22Rv1 (cell line): ENCODE data around the gene LITAF.

Experiments used
- ZFX ChIP-seq: fragments of 450-650 bp; IDR thresholded peaks from 2 replicates; pipeline ENCODE4 v1.6.1; 2017; ENCODE audit warnings: antibody characterized with exemption, borderline replicate concordance
- TF ChIP-seq, protein P1 (sequence below): fragments of 450-650 bp; IDR thresholded peaks from 2 replicates; pipeline ENCODE4 v1.5.1; 2017; ENCODE audit warnings: mild to moderate bottlenecking

DNA sequence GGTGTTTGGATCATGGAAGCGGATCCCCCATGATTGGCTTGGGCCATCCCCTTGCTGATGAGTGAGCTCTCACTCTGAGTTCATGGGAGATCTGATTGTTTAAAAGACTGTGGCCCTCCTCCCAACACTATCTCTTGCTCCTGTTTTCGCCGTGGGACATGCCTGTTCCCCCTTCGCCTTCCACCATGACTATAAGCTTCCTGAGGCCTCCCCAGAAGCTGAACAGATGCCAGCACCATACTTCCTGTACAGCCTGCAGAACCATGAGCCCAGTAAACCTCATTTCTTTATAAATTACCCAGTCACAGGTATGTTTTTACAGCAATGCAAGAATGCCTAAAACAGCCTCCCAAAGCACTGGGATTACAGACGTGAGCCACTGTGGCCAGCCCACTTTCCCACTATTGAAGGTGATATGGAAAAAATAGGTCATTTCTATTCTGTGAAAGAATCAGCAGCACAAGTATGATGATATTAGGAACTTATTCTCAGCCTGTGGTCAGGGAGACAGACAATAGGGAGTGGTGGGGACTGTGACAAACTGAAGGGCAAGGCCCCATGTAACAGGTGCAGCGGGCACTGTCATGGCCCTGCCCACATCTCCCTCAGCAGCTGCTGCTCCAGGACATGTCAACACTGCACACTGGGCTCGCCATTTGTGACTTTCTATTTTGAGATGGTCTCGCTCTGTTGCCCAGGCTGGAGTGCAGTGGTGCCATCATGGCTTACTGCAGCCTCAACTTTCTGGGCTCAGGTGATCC is 33.7 kb upstream of the LITAF start:
- TF ChIP-seq, protein P1, sequence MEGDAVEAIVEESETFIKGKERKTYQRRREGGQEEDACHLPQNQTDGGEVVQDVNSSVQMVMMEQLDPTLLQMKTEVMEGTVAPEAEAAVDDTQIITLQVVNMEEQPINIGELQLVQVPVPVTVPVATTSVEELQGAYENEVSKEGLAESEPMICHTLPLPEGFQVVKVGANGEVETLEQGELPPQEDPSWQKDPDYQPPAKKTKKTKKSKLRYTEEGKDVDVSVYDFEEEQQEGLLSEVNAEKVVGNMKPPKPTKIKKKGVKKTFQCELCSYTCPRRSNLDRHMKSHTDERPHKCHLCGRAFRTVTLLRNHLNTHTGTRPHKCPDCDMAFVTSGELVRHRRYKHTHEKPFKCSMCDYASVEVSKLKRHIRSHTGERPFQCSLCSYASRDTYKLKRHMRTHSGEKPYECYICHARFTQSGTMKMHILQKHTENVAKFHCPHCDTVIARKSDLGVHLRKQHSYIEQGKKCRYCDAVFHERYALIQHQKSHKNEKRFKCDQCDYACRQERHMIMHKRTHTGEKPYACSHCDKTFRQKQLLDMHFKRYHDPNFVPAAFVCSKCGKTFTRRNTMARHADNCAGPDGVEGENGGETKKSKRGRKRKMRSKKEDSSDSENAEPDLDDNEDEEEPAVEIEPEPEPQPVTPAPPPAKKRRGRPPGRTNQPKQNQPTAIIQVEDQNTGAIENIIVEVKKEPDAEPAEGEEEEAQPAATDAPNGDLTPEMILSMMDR = no peak
- TF ChIP-seq ZFX = no peak
